HG03280 (cell line): ENCODE data around the gene ALKBH5.
A peak's percentile ranks its signal among the peaks of the same experiment; 100 is the strongest.
"Not testable (repeated sequence)": the region's sequence is repeated elsewhere in the genome, so short reads cannot be mapped to it uniquely, and the experiment has no call there.

Experiments
- ATAC-seq: cut with Tn5 transposase; IDR thresholded peaks from one replicate; pipeline ENCODE4 v1.9.1; 2021; ENCODE audit warnings: mild to moderate bottlenecking, moderate library complexity; ENCODE audit not compliant: unreplicated experiment

ALKBH5 gene

DNA sequence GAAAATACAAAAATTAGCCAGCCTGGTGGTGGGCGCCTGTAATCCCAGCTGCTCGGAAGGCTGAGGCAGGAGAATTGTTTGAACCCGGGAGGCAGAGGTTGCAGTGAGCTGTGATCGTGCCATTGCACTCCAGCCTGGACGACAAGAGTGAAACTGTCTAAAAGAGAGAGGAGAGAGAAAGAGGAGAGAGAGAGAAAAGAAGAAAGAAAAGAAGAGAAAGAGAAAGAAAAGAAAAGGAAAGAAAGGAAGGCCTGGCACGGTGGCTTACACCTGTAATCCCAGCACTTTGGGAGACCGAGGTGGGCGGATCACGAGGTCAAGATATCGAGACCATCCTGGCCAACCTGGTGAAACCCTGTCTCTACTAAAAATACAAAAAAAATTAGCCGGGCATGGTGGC is 33.3 kb downstream of the ALKBH5 start:
- ATAC-seq = not testable (repeated sequence)

DNA sequence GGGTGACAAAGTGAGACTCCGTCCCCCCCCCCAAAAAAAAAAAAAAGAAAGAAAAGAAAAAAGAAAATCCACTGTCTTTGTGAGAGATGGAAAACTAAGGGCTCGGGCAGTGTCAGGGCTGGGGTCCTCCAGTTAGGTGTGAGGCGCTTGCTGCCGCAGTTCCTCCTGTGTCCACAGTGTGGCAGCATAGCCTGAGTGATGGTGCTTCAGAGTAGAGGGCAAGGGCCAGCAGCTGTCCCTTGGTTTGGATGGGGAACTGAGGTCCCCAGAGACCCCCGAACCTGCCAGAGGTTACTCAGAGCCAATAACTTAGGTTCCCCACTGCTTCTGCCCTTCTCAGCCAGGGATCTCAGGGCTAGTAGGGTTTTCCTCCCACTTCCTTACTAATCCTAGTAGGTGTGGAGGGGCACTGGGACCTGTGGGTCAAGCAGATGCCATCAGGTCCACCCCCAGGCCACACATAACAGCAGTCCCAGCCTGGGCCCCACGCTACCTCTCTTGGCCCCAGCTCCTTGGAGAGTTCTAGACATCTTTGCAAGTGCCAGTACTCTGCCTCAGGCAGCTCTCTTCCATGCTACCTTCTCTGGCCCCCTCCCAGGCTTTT is 33.9 kb downstream of the ALKBH5 start:
- peak; percentile 56 for ATAC-seq

DNA sequence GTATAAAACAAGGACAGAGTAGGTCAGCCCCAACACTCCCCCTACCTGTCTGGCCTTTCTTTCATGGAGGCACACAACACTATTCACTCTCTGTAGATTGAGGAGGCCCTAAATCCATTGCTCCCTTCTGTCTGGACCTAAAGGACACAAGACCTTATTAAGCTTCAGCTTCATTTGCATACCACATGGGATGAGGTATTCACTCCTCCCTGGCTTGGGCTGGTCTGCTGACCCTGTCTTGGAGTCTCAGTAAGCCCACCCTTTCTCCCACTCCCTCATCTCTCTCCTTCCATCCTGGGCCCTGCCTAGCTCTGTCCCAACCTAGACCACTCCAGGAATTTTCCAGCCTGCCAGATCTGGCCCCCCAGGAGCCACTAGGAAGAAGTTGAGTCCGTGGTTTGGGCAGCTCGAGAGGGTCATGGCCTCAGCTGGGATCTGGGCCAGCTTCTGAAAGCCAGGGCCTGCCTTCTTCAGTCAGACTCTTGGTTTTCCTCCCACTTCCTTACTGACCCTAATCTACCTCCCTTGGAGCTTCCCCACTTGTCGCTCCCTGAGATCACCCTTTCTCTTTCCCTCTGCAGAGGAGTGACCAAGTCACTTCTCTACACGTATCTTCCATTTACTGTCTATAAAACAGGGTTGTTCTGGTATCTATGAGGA is 35.3 kb downstream of the ALKBH5 start:
- no peak for ATAC-seq

DNA sequence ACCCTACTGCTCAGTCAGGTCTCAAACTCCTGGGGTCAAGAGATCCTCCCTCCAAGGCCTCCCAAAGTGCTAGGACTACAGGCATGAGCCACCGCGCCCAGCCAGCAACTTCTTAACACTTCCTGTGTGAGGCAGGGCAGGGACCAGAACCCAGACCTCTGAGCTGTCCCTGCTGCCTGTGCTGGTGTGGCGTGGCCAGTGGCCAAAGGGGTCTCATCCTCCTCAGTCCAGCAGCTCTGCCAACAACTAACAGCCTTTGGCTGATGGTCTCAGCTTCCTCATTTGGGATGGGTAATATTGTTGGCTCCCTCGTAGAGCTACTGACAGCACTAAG is 40.4 kb downstream of the ALKBH5 start:
- ATAC-seq = no peak

- ATAC-seq = no peak
These were observed 40.9 kb downstream of the ALKBH5 start for GRCh38 chr17:18224387-18225120.

DNA sequence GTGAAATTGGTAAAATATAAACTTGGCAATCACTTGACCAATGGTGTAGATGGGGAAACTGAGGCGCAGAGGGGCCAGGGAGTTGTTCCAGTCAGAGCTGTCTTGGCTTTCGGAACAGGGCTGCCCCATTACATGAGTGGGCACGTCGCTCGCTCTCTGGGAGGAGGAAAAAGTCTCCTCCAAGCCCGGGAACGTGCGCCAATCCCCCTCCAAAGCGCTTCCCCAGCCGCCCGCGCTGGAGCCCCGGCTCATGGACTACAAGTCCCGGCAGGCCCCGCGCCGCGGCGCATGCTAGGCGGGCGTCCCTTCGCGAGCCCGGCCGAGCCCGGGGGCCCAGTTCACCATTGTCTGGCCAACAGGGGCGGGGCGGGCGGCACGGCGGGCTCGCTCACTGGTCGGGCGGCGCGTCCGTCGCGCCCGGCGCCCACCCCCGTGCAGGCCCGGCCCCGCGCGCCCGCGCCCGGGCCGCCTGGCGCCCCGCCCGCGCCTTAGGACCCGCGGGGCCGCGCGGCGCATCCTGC is 41.6 kb downstream of the ALKBH5 start, which contains the start of gene LLGL1:
TSS of gene LLGL1 (plus strand) at position 515 of the 521 bp plus-strand sequence. CDS start 48 bp downstream, outside the sequence.
- peak; percentile 93 for ATAC-seq

DNA sequence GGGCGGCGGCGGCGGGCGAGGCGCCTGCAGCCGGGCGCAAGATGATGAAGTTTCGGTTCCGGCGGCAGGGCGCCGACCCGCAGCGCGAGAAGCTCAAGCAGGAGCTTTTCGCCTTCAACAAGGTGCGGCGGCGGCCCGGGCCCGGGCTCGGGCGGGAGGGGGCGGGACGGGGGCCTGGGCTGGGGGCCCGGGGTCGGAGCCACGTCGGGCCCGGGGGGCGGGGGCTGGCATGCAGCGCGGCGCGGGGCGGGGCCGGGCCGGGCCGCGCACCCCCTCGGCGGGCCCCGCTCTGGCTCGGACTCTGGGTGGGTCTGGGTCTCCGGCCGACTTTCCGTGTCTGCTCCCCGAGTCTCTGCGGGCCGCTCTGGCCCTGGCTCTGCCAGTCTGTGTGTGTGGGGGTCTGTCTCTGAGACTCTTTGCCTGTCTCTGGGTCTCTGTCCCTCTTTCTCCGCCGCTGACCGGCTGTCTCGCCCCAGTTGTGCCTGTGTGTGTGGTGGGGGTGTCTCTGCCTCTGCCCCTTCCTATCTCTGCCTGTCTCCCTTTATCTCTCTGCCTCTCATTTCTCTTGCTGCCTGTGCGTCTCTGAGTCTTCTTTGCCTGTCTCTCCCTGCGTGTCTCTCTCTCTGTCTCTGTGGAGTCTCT is 42.1 kb downstream of the ALKBH5 start:
- peak; percentile 6 for ATAC-seq

DNA sequence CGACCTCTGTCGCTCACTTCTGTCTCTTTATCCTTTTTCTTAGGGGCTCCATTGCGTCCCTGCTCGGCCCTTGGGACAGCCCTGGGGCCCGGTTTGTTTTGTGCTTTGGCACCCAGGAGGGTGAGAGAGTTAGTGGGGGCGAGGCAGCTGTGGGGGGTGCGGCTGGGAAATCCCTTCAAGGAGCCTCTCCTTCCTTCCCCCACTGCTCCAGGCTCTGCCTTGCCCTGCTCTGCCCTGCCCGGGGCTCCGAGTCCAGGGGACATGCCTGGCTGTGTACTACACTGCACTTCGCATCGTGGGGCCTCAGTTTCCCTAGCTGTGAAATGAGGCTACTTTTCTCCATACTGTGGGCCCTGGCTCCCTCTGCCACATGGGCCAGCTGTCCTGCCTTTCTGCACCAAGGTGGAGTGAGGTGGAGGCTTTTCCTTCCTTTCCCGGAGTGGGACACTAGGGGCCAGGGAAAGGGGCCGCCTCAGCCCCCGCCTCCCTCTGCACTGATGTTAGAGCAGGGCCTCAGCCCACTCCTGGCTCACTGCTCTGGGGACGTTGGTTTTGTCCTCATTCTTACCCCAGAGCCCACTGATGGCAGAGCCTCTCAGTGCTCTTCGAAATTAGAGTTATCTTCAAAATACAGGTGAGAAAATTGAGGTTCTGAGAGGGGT is 42.8 kb downstream of the ALKBH5 start:
- no peak for ATAC-seq

- no peak for ATAC-seq
These were observed 44.0 kb downstream of the ALKBH5 start for GRCh38 chr17:18227635-18228034.

DNA sequence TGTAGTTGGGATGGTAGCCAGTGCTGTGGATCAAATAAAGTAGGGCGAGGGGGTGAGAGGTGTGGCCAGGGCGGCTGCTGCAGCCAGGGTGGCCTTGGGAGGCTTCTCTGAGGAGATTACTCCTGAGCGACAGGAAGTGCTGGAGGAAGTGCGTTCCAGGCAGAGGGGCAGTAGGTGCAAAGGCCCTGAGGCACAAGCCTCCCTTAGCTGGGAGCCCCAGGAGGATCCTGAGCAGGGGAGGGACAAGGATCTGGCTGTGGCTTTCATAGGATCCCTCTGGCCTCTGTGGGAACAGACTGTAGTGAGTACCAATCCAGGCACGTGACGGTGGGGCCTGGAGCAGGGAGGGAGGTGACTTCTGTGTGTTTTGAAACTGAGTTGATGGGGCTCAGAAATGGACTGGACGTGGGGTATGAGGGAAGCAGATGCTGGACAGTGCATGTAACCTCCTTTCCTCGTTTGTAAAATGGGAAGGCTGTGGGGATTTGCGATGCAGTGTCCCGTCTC is 44.6 kb downstream of the ALKBH5 start:
- no peak for ATAC-seq

GRCh38 chr17:18229254-18229653 is 45.6 kb downstream of the ALKBH5 start:
- no peak for ATAC-seq

DNA sequence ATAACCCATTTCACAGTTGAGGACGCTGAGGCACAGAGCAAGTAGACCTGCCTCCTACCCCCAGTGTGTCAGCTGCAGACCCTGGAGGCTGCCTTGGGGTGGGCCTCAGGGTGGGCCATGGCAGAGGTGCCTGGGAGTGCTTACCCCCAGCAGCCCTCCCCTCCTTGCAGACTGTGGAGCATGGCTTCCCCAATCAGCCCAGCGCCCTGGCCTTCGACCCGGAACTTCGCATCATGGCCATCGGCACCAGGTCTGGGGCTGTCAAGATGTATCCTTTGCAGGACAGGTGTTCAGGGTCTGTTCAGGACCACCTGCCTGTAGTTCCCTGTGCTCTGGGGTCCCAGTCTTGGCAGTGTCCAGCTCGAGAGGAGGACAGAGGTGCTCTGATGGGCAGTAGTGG is 46.1 kb downstream of the ALKBH5 start:
- ATAC-seq = no peak

DNA sequence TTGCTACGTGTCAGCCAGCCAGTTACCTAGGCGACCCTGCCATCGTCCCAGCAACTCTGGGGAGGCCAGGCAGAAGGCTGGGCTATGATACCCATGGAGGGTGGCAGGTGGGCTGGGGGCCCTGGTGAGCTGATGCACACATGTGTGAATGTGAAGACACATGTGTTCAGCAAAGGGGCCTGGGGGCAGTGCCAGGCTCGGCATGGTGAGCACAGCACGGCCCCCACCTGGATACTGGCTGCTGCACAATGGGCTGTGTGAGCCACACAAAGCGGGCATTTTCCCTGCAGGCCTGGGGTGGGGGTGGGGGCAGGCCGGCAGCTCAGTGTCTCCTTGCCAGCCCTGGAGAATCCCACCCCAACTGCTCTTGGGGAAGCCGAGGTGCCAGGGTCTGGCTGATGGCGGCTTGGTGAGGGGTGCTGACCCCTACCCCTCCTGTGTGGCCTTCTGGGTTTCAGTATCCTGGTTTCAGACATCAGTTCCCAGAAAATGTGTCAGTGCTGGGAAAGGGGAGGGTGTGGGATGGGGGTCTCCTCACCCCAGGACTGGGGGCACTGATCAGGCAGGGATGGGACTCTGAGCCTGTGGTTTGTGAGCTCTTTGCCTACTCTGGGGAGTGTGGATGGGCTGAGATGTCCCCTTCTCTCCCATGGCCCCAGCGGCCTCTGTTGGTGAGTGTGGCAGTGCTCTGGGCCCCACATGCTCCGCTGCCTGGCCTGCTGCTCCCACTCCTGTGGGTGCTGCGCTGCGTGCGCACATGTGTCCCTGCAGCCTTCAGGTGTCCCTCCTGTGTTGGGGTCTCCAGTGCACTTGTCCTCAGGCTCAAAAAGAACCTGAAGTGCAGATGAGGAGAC is 46.9 kb downstream of the ALKBH5 start:
- no peak for ATAC-seq

DNA sequence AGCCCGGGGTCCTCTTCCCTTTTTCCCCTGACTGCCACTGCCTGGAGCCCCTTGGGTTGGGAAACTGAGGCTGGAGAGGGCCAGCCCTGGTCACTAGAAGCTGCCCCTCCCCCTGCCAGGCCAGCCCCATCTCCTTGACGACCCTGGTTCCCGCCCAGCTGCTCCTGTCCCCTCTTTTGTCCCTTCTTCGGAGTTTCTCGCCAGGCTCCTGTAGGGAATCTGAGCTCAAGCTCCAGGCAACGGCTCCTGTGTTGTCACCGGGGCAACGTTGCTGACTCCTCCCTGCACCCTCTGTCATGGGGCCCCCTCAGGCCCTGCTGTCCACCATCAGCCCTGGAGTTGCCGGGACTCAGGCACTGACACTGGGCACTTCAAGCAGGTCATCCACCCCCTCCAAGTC is 47.5 kb downstream of the ALKBH5 start:
- no peak for ATAC-seq

DNA sequence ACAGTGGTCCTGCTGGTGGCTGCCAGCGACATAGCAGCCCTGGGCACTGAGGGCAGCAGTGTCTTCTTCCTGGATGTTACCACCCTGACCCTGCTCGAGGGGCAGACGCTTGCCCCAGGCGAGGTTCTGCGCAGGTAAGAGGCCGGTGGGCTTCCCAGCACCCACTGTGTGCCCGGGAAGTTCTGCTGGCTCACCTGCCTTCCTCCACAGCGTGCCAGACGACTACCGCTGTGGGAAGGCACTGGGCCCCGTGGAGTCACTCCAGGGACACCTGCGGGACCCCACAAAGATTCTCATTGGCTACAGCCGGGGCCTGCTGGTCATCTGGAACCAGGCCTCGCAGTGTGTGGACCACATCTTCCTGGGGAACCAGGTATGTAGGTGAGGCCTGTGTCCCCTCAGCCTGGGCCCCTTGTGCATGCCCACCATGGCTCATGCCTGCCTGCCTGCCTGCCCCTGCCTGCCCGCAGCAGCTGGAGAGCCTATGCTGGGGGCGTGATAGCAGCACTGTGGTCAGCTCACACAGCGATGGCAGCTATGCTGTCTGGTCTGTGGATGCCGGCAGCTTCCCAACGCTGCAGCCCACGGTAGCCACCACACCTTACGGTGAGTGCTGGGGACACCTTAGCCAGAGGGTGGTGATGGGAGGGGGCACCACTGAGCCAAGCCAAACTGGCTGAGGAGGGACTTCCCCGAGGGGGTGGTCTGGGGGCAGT is 50.3 kb downstream of the ALKBH5 start:
- ATAC-seq = no peak

DNA sequence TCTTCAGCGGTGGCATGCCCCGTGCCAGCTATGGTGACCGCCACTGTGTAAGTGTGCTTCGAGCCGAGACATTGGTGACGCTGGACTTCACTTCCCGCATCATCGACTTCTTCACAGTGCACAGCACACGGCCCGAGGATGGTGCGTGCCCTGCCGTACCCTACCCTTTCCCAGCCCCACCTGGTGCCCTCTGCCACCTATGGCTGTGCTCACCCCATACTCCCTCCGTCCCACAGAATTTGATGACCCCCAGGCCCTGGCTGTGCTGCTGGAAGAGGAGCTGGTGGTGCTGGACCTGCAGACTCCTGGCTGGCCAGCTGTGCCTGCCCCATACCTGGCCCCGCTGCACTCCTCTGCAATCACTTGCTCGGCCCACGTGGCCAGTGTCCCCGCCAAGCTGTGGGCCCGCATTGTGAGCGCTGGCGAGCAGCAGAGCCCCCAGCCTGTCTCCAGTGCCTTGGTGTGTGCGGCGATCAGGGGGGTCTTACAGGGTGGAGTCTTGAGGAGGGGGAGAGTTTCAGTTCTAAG is 51.3 kb downstream of the ALKBH5 start:
- ATAC-seq = no peak

GRCh38 chr17:18235743-18236256 is 52.2 kb downstream of the ALKBH5 start:
- no peak for ATAC-seq

- ATAC-seq = no peak
These were observed 52.9 kb downstream of the ALKBH5 start for GRCh38 chr17:18236494-18236893.

DNA sequence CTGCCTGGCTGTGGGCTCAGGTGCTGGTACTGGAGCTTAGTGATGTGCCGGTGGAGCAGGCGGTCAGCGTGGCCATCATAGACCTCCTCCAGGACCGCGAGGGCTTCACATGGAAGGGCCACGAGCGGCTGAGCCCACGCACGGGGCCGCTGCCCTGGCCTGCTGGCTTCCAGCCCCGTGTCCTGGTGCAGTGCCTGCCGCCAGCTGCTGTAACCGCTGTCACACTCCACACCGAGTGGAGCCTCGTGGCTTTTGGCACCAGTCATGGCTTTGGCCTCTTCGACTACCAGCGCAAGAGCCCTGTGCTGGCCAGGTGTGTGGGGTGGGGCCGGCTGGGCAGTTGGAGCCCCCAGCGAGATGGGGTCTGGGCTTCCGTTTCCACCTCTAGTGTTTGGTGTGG is 53.8 kb downstream of the ALKBH5 start:
- ATAC-seq = no peak
